ENCODE measurements around the gene CNTN4.
"Not testable (repeated sequence)": the region's sequence is repeated elsewhere in the genome, so short reads cannot be mapped to it uniquely, and the experiment has no call there.

Gene CNTN4

DNA sequence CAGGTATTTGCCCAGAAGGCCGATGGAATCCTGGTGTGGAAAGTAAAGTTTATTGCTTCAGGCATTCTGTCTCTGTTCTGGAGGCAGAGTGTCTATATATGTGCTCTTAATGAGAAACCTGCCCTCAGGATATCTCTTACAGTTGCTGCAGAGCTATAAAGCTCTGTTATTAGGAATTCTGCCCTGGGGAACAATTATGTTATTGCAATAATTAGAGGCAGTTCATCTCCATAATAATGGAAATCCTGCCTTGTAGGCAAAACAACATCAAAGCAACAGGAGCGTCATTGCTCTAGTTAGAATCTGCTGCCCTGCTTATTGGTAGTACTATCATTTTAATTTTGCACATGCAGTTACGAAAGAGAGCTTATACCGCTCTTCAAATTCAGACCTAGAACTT is 835.9 kb downstream of the CNTN4 start:
- no peak for DNase-seq

DNA sequence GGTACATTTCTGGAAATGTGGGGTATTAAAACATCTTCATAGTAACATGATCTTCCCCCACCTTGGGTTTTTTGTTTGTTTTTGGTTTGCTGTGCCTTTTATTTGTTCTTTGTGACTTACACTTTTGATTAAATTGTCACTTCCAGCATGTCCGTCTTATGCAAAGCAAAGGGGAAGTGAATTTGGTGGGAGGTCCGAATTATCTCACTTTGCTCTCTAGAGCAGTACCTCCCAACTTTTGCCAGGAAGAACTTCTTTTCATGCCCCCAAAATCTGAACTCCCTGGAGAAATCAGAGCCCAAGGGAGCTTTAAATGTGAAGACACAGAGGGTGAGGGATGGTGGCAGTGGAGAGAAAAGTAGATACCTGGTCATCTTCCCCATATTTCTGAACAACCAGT is 838.4 kb downstream of the CNTN4 start:
- DNase-seq: no peak

DNA sequence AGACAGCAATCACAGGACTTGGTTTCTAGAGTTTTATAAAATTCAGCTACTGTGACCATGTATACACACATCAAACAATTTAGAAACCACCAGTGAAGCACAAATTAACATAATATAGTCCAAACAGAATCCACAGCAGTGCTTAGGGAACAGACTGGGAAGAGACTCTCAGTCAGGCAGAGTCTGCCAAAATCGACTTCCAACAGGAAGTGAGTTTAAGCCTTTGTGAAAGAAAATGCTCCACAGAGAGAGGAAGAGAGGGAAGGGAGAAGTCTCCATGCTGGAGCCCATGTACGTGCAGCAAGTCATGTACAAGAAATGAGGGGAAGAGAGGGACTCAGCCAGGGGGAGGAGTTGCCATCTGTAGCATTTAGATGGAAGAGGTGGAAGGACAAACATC is 838.9 kb downstream of the CNTN4 start:
- no peak for DNase-seq

DNA sequence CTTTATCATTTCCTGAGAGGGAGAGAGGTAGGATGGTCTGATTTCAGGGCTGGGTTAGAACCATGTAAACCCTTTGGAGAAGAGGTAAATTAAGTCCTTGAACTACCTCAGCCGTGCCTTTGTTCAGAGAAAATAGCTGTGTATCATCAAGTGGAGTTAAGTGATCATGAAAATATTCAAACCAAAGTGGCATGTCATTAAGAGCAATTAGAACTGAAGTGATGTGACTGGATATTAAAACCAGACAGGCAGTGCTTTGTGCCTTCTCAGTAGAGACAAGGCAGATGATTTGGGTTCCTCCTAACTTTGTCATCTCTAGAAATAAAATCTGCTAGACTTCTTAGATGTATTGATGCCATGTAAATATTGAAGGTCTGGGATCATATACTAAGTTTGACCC is 840.0 kb downstream of the CNTN4 start:
- no peak for DNase-seq

DNA sequence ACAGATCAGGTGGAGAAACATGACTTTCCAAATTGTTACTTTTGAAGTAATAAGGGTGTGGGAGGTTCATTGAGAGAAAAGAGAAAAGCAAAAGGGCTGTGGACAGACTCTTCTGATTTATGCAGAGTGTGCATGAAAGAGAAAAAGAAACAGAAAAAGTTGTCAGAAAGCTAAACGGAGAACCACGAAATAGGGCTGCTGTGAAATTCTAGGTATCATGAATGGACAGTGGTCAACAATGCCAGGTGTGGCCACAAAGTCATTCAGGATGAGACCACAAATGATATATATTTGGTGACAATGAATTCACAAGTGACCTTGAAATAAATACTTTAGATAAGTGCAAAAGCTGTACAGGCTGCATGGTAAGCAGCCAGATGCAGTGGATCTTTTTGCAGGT is 841.4 kb downstream of the CNTN4 start:
- DNase-seq: no peak

DNA sequence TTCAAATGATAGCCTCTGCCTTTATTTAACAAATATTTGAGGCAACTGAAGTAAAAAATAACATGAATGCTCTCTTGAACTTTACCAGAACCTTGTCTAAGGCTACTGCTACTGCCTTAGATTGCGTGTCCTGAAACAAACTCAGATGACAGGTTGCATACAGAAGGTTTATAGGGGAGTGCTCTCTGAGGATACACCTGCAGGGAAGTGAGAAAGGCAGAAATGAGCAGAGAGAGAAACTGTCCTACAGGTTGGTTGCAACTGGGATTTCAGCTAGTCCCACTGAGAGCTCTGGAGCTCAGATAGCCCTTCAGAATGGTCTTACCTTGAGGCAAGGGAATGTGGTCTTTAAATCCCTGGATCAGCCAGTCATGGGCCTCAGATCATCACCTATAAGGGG is 846.0 kb downstream of the CNTN4 start:
- no peak for DNase-seq

DNA sequence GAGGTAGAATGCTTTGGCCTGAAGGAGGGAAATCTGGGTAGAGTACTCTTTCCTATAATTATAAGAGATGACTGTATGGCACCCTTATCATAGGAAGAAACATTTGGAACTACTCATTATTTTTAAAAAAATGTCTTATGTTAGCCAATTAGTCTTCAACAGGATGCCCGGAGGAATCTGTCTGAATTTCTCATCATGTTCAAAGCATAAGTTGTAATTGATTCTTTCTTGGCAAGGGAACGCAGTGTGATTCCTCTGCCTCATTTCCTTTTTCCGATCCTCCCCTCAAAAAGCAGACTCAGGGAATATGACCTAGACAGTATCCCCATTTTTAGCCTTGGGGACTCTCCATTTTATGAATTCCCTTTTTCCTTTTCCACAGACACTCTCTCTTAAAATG is 846.5 kb downstream of the CNTN4 start:
- DNase-seq: no peak

DNA sequence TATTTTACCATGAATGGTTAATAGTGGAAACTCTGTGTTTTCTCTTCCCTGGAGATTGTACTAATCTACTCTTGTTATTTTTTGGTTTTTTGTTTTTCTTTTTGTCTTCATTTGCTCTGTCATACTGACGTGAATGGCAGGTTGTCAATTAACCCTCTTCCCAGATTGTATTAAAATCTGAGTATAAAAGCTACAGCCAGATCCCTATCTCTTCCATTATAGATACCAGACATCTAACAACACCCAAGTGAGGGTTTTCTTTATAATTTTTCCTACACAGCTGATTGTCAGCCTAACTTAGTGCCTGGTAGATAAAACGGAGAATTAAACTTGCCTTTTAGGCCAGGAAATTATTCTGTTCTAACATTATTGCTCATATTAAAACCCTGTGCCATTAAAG is 848.9 kb downstream of the CNTN4 start:
- DNase-seq: no peak

DNA sequence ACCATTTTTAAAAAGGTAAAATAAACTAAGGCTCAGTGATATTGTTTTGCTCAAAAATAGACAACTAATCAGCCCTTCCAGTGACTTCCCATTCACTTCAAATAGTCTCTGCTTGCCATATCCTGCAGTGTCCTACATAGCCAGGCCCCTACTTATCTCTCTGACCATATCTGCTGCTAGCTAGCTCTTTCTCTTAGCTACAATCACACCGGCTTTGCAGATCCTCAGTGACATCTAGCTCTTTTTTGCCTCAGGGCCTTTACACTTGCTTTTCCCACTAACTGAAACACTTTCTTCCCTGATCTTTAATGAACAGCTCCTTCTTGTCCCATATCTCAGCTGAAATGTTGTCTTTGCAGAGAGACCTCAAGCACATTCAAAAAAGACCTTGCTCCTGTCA is 850.2 kb downstream of the CNTN4 start:
- no peak for DNase-seq

DNA sequence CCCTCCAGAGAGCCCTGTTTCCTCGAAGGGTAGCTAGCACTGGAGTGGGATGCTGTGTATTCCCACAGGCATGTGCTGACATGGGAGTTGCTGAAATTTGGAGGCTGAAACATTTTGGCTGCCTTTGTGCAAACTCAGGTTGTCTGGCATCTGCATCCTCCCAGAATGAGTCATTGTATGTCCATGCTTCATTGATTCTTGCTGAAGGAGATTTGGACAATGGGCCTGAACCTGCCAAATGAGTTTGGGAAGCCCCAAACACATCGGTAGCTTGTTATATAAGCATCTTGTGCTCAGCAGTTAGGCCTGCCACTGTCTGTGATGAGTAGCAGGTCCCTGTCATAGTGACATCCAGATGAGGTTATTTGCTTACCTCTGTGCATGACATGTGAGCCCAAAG is 851.5 kb downstream of the CNTN4 start:
- no peak for DNase-seq

DNA sequence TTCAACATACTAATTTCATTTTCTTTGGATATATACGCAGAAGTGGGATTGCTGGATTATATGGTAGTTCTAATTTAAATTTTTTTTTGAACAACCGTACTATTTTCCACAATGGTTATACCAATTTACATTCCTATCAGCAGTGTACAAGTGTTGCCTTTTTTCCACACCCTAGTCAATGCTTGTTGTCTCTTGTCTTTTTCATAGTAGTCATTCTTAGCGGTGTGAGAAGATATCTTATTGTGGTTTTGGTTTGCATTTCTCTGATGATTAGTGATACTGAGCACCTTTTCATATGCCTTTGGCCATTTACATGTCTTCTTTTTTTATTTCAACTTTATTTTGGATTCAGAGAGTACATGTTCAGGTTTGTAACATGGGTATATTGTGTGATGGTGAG is 858.4 kb downstream of the CNTN4 start:
- no peak for DNase-seq

DNA sequence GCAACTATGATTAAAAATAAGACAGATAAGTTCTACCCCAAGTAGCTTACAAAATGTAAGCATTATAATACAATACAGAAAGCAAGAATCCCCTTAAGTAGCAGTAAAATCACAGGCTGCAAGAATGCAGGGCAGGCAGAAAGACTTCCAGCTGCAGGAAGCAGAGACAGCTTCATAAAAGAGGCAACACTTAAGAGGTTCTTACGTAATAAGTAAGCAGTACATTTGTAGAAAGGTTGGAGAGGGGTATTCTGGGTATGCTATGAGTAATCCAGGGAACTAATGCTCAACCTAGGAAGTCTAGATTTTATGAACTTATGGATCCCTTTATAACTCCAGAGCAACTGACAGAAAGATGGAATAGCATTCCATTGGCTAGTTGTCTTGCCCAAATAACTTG is 859.9 kb downstream of the CNTN4 start:
- no peak for DNase-seq

DNA sequence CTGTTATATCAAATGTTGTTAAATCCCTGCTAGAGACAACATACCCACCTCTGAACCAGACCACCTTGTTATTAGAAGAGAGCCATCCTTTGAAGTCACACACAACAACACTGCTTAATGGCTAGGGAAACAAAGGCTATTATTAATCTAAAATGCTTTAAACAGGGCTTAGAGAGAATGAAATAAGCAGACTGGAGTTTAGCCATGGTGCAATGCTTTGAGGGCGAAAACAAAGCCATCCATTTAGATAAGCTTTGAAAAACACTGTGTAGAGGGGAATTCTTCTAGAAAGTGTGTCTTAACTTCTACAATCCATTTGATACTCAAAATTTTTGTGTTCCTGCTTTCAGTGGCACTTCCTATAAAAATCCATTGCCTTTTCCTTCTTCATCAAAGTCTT is 862.9 kb downstream of the CNTN4 start:
- DNase-seq: no peak

DNA sequence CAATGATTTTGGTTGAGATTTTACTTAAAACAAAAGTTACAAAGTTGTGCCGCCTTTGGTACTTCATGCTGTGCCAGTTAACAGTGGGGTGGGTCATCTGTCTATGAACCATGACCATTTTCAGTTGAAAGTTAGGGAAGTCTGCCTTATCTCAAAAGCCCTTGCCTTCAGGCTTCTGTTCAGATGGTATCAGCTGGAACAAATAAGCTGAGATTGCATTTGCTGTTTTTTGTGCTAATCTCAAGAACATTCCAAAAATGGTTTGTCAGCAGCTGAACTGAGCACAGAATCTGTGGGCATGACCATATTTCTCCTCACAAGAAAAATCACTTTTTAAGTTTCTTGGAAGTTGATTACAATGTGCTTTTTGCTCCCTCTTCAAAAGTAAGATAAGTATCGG is 869.2 kb downstream of the CNTN4 start:
- DNase-seq: no peak

DNA sequence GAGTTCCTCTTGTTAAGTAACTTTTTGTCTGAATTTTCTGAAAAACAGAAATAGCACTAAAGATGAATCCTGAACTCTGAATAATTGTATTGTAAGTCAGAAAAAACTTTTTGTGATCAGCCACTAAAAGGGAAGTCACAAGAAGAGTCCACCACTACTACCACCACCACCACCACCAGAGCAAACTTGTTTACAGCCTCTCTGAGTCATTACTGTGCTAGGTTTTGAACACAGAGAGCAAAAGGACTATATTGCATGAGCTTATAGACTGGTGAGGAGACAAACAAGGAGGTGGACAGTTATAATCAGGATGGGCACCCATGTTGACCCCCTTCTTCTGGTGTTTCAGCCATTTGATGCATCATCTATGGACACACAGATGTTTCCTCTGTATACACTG is 869.8 kb downstream of the CNTN4 start:
- no peak for DNase-seq

DNA sequence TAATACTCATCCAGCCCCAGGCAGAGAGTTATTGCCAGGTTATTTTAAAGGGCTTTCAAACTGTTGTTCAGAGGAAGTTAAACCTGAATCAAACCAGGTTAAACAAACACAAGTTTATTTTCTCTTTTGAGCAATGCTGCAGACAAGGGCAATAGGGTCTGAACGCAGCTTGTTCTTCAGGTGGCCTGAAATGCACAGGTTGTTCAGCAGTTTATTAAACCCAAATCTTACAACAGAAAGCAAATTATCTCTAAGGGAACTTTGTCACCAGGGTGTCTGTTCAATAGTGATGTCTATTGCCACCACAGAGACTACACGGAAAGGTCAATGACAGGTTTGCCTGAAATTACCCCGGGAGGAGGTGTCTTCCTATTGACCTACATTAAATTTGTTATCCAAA is 877.5 kb downstream of the CNTN4 start:
- DNase-seq: no peak

DNA sequence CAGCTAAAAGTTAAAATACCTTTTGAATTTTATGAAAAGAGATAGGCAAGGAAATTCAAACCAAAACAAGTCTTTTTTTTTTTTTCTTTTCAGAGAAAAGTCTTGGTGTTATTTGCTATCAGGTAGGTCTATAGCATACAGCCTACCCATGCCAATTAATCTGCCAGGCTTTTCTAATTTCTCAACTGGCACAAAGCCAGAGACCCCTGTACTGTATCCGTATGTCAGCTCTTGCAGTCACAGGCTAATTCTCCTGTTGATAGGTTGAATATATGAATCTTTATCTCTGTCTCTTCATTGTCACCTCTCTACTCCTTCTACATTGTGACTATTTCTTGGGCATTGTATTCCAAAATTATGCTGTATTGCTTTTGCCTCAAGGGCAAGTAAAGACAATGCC is 878.1 kb downstream of the CNTN4 start:
- no peak for DNase-seq

DNA sequence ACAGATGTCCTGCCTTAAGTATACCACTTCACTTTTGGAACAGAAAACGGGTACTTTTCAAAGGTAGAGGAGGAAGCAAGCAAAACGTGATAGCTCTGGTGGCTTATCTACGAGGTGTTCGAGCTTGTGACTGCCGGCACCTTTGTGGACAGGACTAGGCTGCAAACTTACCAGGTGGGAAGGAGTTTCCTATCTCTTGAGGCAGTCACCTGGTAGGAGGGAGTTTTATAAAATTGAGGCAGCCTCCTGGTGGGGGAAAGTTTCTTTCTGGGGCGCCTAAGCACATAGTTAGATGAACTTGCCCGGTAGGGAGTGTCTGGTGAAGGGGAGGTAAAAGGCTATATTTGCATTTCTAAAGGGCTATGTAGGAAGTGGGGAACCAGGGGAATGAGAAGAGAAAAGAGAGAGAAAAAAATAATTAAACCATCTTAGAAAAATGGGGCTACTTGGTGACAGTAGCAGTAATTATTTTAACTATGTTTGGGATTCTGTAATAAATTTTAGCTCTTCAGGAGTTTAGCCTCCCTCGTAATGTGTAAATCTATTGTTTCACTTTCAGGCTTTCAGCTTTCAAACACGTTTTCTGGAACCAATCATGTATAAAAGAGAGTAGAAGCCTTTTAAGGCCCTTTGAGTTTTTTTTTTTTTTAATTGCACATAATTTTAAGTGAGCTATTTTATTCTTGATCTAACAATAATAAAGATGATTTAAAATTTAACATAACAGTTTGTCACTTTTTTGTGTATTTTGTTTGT is 880.5 kb downstream of the CNTN4 start:
- no peak for DNase-seq

DNA sequence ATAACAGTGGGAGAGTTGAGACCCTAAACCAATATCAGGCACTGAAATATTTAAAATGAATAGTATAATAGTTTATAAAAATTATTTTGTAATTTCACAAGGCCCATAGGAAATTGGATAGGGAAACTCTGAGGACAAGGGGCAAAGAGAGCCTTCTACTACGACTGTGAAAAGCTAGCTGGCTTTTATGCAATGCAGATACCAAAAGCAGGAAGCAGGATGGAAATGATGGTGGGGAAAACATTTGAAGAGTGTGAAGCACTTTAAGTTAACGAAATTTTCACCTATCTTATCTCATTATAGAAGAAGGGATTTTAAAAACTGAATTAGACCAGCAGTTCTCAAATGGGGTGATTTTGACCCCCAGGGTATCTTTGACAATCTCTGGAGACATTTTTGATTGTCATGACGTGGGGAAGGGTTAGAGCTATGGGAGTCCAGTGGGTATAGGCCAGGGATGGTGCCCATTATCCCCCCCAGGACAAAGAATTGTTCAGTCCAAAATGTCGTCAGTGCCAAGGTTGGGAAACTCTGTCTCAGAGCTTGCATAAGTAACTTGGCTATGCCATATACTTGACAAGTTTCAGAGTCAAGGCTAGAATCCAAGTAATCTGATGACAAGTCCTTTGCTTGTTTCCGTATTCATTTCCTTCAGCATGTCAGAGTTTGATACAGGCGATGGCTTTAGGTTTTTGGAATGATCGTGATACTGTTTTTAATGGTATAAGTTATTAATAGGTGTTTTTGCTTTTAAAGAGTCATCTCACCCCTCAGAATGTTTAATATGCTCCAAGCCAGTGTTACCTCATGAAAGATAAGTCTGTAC is 885.6 kb downstream of the CNTN4 start:
- DNase-seq: no peak

DNA sequence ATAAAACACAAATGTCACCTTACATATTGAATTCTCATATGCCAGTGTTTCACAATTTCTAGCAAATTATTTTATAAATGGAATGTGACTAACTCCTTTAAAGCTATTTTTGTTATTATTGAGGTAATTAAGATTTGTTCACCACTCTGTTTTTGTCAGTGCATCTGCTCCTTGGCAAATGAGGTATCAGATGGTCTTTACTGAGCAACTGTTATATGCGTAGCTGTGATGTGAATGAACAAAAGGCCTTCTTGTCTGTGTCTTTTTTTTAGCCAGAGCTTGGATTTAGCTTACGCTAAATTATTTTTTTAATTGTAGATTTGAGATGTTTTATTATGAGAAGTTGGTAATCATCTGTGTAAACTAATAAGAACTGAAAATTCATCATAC is 886.2 kb downstream of the CNTN4 start:
- DNase-seq: no peak

DNA sequence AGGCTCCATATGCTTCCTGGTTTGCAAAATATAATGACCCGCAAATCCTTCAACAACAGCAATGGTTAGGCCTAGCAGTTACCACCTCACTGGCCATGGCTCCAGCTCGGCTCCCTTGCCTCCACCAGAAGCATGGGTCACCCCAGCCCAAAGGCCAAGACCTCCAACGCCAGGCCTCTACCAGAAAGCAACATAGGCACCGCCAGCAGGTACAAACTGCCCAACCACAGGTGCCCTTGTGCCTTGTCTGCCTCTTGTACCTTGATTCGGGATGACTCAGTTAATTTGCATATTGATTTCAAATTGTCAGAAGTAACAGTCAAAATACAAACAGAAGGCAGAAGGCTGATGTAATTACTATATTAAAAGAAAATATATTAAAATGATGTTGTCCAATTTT is 886.8 kb downstream of the CNTN4 start:
- no peak for DNase-seq

DNA sequence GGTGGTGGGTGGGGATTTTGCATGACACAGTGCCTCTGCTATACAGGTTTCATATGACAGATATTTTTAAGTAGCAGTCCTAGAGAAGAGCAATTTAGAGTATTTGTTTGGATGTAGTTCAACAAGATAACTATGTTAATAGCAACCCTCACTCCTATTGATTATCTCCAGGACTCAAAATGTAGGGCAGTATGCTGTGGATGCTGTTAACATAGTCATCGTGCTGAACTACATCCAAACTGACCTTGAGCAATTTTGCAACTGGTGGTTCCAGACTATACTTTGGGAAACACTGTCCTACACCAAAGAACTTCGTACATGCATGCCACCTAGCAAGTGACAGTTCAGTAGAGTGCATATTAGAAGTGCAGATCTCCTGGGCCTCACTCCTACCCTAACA is 893.9 kb downstream of the CNTN4 start:
- no peak for DNase-seq

DNA sequence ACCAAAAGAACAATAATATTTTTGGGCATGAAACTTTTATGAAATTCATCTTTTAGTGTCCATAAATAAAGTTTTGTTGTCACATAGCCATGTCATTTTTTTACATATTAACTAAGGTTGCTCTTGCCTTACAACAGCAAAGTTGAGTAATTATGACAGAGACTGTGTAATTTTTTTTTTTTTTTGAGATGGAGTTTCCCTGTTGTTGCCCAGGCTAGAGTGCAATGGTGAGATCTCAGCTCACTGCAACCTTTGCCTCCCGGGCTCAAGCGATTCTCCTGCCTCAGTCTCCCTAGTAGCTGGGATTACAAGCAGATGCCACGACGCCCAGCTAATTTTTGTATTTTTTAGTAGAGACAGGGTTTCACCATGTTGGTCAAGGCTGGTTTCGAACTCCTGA is 894.5 kb downstream of the CNTN4 start:
- not testable (repeated sequence) for DNase-seq

DNA sequence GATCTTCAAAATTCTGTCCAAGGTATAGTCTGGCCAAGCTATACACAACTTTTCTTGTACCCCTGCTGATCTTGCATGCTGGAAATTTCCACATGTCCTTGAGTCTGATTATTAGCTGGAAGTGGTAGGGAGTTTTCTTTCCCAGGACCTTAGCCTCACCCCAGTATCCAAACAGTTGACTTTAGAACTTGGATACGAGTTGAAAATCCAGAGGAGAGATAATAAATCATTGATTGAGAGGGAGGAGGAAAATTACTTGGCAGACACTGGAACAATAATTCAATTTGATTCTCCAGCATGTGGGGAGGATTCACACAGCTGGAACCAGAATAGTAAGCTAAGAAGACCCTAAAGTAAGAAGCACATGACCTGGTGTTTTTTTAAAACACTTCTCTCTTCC is 895.1 kb downstream of the CNTN4 start:
- no peak for DNase-seq

DNA sequence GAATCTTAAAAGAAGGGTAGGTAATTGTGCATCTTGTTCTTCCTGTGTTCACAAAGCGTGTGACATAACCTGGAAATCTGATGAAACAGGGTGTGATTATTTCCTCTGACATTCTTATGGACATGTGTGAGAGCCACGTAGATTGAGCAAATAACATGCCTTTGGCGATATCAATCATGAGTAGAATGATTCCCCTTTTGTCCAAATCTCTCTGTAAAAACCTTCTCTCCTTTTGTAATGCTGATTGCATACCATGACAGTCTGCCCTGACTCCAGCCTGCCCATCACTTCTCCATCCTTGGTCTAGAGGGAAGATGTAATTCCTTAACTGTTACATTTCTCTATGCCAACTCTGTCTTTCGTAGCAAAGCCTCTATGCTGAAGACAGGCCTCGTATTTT is 896.5 kb downstream of the CNTN4 start:
- DNase-seq: no peak

Data from stimulated activated CD4-positive, alpha-beta T cell treated with anti-CD3 and anti-CD28 coated beads, Interleukin-1b, Interleukin-23, amount 100 ng/mL, for 48 hours (primary cell).